Measurements from ENCODE around the gene ADAM8. TPM values are rescaled to one million over a fixed set of nuclear protein-coding genes. Genes with fewer than 3 reads are reported as not detected.

The ADAM8 gene
- total and polyA plus RNA-seq, 4 experiments from 2014 or later: 63.9 to 97.8 (median 88.8) TPM

DNA sequence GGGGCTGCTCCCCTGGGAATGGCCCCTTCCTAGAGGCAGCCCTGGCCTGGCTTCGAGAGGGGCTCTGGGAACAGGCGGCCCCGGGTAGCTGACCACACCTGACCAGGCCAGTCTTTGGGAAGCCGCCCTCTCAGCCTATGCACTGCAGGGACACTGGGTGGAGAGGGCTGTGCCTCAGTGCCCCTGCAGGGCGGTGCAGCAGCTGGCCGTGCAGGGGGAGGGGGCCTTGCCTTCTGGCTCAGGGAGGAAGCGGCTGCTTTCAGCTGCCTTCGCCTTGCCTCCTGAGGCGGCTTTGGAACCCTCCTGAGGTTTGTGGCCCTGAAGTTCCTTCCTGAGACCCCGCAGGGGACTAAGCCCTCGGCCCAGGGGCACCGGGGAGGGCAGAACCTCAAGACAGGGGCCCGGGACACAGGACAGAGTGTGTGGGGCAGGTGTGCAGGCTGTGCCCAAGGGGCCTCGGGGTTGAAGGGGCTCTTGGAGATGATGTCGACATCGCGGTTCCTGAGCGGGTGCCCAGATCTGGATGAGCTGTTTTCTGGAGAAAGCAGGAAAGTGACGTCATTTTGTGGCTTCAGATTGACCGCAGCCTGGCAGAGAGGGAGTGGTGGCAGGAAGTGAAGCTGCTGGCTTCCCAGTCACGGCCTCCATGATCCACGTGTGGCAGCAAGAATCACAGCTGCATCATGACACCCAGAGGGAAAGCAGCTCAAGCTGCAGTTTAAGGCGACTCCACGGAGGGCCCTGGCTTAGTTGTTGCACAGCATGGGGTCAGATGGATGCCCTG, 17.7 kb downstream of the ADAM8 start:
- ChIA-PET POLR2A (ENCODE audit: partially characterized antibody) (interaction anchor here (0.8 to 13.2 kb wide), 8 partner anchors 8 to 131 kb away, joined by 3 to 236 read pairs (median 5); partner anchors contain the start of genes ADAM8 and ECHS1), CTCF (ENCODE audit: partially characterized antibody) (interaction anchor here (1.0 to 5.6 kb wide), 7 partner anchors 9 to 116 kb away, joined by 3 to 22 read pairs (median 6); no protein-coding TSS in a partner anchor)
- Histone ChIP-seq H3K4me1 (ENCODE audit: insufficient read depth, low read length) (peaks cover 65% of the 10 kb centered on the region), H3K4me3 (ENCODE audit: low read length in 2 of 2) (peak overlapping the region in 1 of 2 donors; percentile 34), H3K36me3 (ENCODE audit: insufficient read depth, low read length) (no peaks in the 10 kb centered on the region), H3K27me3 (ENCODE audit: insufficient read depth, low read length) (no peaks in the 10 kb centered on the region), H3K9me3 (ENCODE audit: control insufficient read depth in 1 of 2, low read length in 2 of 2) (no peaks in the 10 kb centered on the region), H3K27ac (ENCODE audit: low read depth, low read length) (peak overlapping the region; percentile 72)
- DNase-seq: peak; percentile 72 to 95 (median 76)
- H3K36me3 Mint-ChIP-seq: peaks cover 0 to 5% of the 10 kb centered on the region in 2 donors
- peaks cover 0 to 4% of the 10 kb centered on the region in 2 donors for H3K27me3 Mint-ChIP-seq
- peak overlapping the region; percentile 55 to 89 (median 77) for H3K4me3 Mint-ChIP-seq
- no peaks in the 10 kb centered on the region for H3K9me3 Mint-ChIP-seq
- H3K4me1 Mint-ChIP-seq: peaks cover 19 to 71% (median 51%) of the 10 kb centered on the region in 4 donors
- H3K27ac Mint-ChIP-seq: peak overlapping the region; percentile 95 to 99 (median 98)
- intact Hi-C loops (cut with micrococcal nuclease): loop anchor here (10.0 kb wide), 1 partner anchor 1354 kb away; the partner anchor contains the start of gene PPP2R2D

DNA sequence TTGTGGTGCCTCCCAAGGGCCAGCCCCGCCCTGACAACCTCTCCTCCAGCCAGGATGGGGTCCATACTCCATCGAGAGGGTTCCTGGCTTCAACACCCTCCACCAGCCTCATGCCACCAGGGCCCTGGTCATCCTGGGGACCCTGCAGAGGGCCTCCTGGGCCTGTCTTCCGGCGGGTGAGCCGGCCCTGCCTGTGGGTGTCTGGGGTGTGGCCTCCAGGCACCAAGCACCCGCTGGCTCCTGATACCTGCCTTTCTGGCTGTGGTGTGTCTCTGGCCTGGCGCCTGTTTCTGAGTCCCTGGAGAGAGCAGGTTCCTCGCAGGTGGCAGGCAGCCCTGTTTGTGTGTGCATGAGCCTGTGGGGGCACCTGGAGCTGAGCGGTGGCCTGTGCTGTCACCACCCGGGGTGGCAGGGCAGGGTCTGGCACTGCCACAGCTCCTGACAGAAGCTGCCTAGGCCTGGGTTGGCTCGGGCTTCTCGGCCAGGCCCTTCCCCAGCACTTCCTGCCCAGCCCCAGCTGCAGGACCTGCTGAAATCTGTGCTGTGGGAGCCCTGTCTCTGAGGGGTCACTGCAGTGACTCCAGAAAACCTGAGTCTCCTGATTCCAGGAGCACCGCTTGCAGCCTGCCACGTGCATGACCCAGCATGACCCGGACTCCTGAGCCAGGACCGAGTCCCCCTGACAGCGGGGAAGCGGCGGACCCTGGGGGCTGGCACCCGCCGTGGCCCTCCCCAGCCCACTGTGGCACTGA, 18.4 kb downstream of the ADAM8 start:
- Mint-ChIP-seq H3K27me3 (peaks cover 0 to 4% of the 10 kb centered on the region in 2 donors), H3K4me3 (peak overlapping the region in 5 of 8 donors; percentile 13 to 54 (median 51)), H3K27ac (peak overlapping the region; percentile 63 to 91 (median 85)), H3K4me1 (peaks cover 18 to 63% (median 46%) of the 10 kb centered on the region in 4 donors), H3K36me3 (peaks cover 0 to 5% of the 10 kb centered on the region in 2 donors), H3K9me3 (no peaks in the 10 kb centered on the region)
- ChIA-PET POLR2A (ENCODE audit: partially characterized antibody) (interaction anchor here (0.8 to 13.2 kb wide), 8 partner anchors 9 to 115 kb away, joined by 3 to 236 read pairs (median 5); partner anchors contain the start of genes ADAM8 and ECHS1), CTCF (ENCODE audit: partially characterized antibody) (interaction anchor here (0.7 to 5.6 kb wide), 10 partner anchors 18 to 115 kb away, joined by 3 to 22 read pairs (median 6); no protein-coding TSS in a partner anchor)
- DNase-seq: peak in 4 of 5 donors; percentile 34 to 65 (median 40)
- H3K9me3 ChIP-seq (ENCODE audit: control insufficient read depth in 1 of 2, low read length in 2 of 2): no peaks in the 10 kb centered on the region
- intact Hi-C loops (cut with micrococcal nuclease): loop anchor here (10.0 kb wide), 1 partner anchor 1353 kb away; the partner anchor contains the start of gene PPP2R2D
- no peaks in the 10 kb centered on the region for H3K36me3 ChIP-seq (ENCODE audit: insufficient read depth, low read length)
- peak overlapping the region in 1 of 2 donors; percentile 34 for H3K4me3 ChIP-seq (ENCODE audit: low read length in 2 of 2)
- H3K4me1 ChIP-seq (ENCODE audit: insufficient read depth, low read length): peaks cover 57% of the 10 kb centered on the region
- no peaks in the 10 kb centered on the region for H3K27me3 ChIP-seq (ENCODE audit: insufficient read depth, low read length)
- H3K27ac ChIP-seq (ENCODE audit: low read depth, low read length): peak overlapping the region; percentile 72

DNA sequence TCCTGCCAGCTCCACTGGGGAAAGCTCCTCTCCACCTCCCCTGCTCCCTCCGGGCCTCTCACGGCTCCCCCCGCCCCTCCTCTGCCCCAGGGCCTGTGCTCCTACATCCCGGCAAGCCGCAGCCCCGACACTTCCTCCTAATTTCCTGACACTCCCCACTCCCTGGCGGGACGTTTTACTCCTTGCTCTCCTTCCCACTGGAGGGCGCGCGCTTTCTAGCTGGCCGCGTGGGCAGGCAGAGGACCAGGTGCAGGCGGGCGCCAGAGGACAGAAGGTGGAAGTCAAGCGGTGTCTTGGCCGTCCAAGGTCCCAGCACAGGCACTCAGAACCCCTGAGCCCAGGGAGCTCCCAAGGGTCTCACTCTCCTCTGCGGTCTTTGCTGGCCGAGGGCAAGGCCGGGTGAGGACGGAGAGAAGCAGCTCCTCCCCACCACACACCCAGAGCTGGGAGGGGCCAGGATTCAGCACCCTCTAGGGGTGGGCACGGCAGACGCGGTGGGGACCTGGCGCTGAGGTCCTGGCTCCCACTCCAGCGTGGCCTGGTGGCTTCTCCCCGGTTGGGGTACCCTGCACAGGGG, 19.1 kb downstream of the ADAM8 start:
- Mint-ChIP-seq H3K4me1 (peaks cover 17 to 57% (median 39%) of the 10 kb centered on the region in 4 donors), H3K27ac (peak overlapping the region; percentile 70 to 93 (median 79)), H3K9me3 (no peaks in the 10 kb centered on the region), H3K4me3 (peak overlapping the region in 3 of 8 donors; percentile 25 to 61 (median 52)), H3K27me3 (peaks cover 0 to 4% of the 10 kb centered on the region in 2 donors), H3K36me3 (peaks cover 0 to 5% of the 10 kb centered on the region in 2 donors)
- Histone ChIP-seq H3K27ac (ENCODE audit: low read depth, low read length) (peak overlapping the region; percentile 72), H3K36me3 (ENCODE audit: insufficient read depth, low read length) (no peaks in the 10 kb centered on the region), H3K27me3 (ENCODE audit: insufficient read depth, low read length) (no peaks in the 10 kb centered on the region), H3K4me1 (ENCODE audit: insufficient read depth, low read length) (peaks cover 51% of the 10 kb centered on the region), H3K9me3 (ENCODE audit: control insufficient read depth in 1 of 2, low read length in 2 of 2) (no peaks in the 10 kb centered on the region), H3K4me3 (ENCODE audit: low read length in 2 of 2) (peak overlapping the region in 1 of 2 donors; percentile 34)
- peak in 1 of 5 donors; percentile 43 for DNase-seq
- intact Hi-C loops (cut with micrococcal nuclease): loop anchor here (10.0 kb wide), 1 partner anchor 1353 kb away; the partner anchor contains the start of gene PPP2R2D
- ChIA-PET CTCF (ENCODE audit: partially characterized antibody) (interaction anchor here (0.7 to 5.6 kb wide), 8 partner anchors 18 to 114 kb away, joined by 4 to 22 read pairs (median 7); no protein-coding TSS in a partner anchor), POLR2A (ENCODE audit: partially characterized antibody) (interaction anchor here (0.7 to 13.2 kb wide), 6 partner anchors 10 to 78 kb away, joined by 3 to 236 read pairs (median 5); partner anchors contain the start of gene ADAM8)

DNA sequence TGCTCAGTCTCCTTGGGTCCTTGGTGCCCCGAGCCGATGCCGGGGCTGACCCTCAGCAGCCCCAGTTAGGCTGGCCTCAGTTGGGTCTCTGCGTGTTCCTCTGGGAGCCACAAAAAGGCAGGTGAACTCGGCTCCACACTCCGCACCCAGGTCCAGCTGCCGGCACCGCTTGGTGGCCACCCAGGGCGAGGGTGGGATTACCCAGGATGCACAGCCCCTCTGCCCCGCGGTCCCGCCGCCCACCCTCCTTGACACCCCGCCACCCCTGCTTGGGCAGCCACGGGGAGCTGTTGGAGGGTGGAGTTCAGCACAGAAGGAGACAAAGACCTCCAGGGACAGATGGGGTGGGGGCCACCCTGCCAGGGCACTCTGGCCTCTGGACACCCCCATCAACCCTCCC, 21.3 kb downstream of the ADAM8 start:
- H3K36me3 Mint-ChIP-seq: peaks cover 0 to 4% of the 10 kb centered on the region in 2 donors

DNA sequence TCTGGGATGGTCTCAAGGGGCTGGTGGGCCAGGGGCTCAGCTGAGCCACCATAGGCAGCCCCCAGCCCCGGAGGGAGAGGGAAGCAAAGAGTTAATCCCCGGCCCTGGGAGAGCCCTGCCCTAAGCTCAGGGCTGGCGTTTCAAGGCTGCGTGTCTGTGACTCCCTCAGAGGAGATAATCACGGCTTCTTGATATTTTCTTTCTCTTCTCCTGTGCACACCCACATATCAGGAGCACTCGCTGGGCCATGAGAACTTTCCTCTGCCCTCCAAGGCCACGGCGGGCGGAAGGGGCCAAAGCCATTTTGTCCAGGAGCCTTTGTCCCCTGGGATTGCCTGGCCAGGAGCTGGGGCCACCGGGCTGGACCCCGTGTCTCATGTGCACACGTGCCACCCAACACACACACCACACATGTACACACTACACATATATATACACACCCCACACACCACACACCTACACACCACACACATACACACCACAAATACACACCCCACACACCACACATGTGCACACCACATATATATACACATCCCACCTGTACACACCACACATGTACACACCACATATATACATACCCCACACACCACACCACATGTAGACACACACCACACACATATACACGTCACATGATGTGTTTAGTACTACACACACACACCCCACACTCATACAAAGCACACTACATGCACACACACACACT, 22.1 kb downstream of the ADAM8 start:
- Histone ChIP-seq H3K27ac (ENCODE audit: low read depth, low read length) (no peak overlapping the region), H3K27me3 (ENCODE audit: insufficient read depth, low read length) (no peaks in the 10 kb centered on the region), H3K4me3 (ENCODE audit: low read length in 2 of 2) (no peak overlapping the region), H3K36me3 (ENCODE audit: insufficient read depth, low read length) (no peaks in the 10 kb centered on the region), H3K4me1 (ENCODE audit: insufficient read depth, low read length) (peaks cover 28% of the 10 kb centered on the region), H3K9me3 (ENCODE audit: control insufficient read depth in 1 of 2, low read length in 2 of 2) (no peaks in the 10 kb centered on the region)
- H3K27ac Mint-ChIP-seq: peak overlapping the region in 4 of 7 donors; percentile 67 to 86 (median 71)
- peaks cover 0 to 4% of the 10 kb centered on the region in 2 donors for H3K36me3 Mint-ChIP-seq
- no peak for DNase-seq
- no peaks in the 10 kb centered on the region for H3K9me3 Mint-ChIP-seq
- CTCF ChIA-PET (ENCODE audit: partially characterized antibody): no interaction called here
- H3K4me1 Mint-ChIP-seq: peaks cover 10 to 30% (median 20%) of the 10 kb centered on the region in 4 donors
- intact Hi-C loops (cut with micrococcal nuclease): loop anchor here (10.0 kb wide), 1 partner anchor 1350 kb away; the partner anchor contains the start of gene PPP2R2D
- H3K27me3 Mint-ChIP-seq: peaks cover 0 to 4% of the 10 kb centered on the region in 2 donors
- POLR2A ChIA-PET (ENCODE audit: partially characterized antibody): interaction anchor here (13.2 kb wide), 1 partner anchor 21 kb away, joined by 236 read pairs; the partner anchor contains the start of gene ADAM8
- H3K4me3 Mint-ChIP-seq: no peak overlapping the region

More for the DNA sequence above, 21.3 kb downstream of the ADAM8 start:
- peaks cover 34% of the 10 kb centered on the region for H3K4me1 ChIP-seq (ENCODE audit: insufficient read depth, low read length)
- Mint-ChIP-seq H3K4me1 (peaks cover 12 to 37% (median 25%) of the 10 kb centered on the region in 4 donors), H3K9me3 (no peaks in the 10 kb centered on the region), H3K4me3 (no peak overlapping the region), H3K27ac (no peak overlapping the region), H3K27me3 (peaks cover 0 to 4% of the 10 kb centered on the region in 2 donors)
- CTCF ChIA-PET (ENCODE audit: partially characterized antibody): no interaction called here
- H3K27ac ChIP-seq (ENCODE audit: low read depth, low read length): no peak overlapping the region
- no peaks in the 10 kb centered on the region for H3K36me3 ChIP-seq (ENCODE audit: insufficient read depth, low read length)
- intact Hi-C loops (cut with micrococcal nuclease): loop anchor here (10.0 kb wide), 1 partner anchor 1351 kb away; the partner anchor contains the start of gene PPP2R2D
- H3K9me3 ChIP-seq (ENCODE audit: control insufficient read depth in 1 of 2, low read length in 2 of 2): no peaks in the 10 kb centered on the region
- no peak overlapping the region for H3K4me3 ChIP-seq (ENCODE audit: low read length in 2 of 2)
- POLR2A ChIA-PET (ENCODE audit: partially characterized antibody): interaction anchor here (13.2 kb wide), 1 partner anchor 20 kb away, joined by 236 read pairs; the partner anchor contains the start of gene ADAM8
- DNase-seq: no peak
- no peaks in the 10 kb centered on the region for H3K27me3 ChIP-seq (ENCODE audit: insufficient read depth, low read length)

DNA sequence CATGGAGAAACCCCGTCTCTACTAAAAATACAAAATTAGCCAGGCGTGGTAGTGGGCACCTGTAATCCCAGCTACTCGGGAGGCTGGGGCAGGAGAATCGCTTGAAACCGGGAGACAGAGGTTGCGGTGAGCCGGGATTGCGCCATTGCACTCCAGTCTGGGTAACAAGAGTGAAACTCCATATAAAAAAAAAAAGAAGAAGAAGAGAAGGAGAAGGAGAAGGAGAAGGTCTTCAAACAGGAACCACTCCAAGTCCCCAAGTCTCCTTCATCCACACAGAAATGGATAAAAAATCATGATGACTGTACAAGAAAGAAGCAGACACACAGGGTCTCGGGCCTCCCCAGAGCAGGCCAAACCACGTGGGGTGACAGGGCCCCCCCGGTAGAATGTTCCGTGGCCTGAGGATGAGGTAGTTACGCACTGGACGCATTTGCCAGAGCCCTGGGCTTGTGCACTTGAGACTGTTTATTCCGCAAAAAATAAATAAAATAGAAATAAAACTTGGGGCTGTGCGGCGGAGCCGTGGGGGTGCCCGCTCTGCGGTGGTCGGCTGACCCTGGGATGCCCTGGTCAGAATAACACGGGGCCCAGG, 23.2 kb downstream of the ADAM8 start:
- DNase-seq: no peak
- no peaks in the 10 kb centered on the region for H3K27me3 Mint-ChIP-seq
- H3K27me3 ChIP-seq (ENCODE audit: insufficient read depth, low read length): no peaks in the 10 kb centered on the region
- no peak overlapping the region for H3K27ac ChIP-seq (ENCODE audit: low read depth, low read length)
- H3K27ac Mint-ChIP-seq: peak overlapping the region in 1 of 7 donors; percentile 24
- H3K4me1 ChIP-seq (ENCODE audit: insufficient read depth, low read length): peaks cover 16% of the 10 kb centered on the region
- ChIA-PET POLR2A (ENCODE audit: partially characterized antibody) (no interaction called here), CTCF (ENCODE audit: partially characterized antibody) (no interaction called here)
- no peaks in the 10 kb centered on the region for H3K9me3 ChIP-seq (ENCODE audit: control insufficient read depth in 1 of 2, low read length in 2 of 2)
- H3K36me3 Mint-ChIP-seq: no peaks in the 10 kb centered on the region
- peaks cover 8 to 21% (median 13%) of the 10 kb centered on the region in 4 donors for H3K4me1 Mint-ChIP-seq
- H3K9me3 Mint-ChIP-seq: no peaks in the 10 kb centered on the region
- no peak overlapping the region for H3K4me3 ChIP-seq (ENCODE audit: low read length in 2 of 2)
- intact Hi-C loops (cut with micrococcal nuclease): loop anchor here (10.0 kb wide), 1 partner anchor 1349 kb away; the partner anchor contains the start of gene PPP2R2D
- H3K36me3 ChIP-seq (ENCODE audit: insufficient read depth, low read length): no peaks in the 10 kb centered on the region
- H3K4me3 Mint-ChIP-seq: no peak overlapping the region
